Endodermal cell (in vitro differentiated cells): Measurements from ENCODE around the gene FAM186B. TPM values are rescaled to one million over a fixed set of nuclear protein-coding genes. Genes with fewer than 3 reads are reported as not detected.

Source experiments
- DNase-seq: peaks from one replicate; pipeline ENCODE4 v3.0.0-alpha.2; 2017
- H3K27ac ChIP-seq: 2 replicates; pipeline ENCODE4 v1.5.1; 2013; ENCODE audit warnings: mild to moderate bottlenecking, low read depth, low read length, moderate library complexity
- H3K27me3 ChIP-seq: 2 replicates; pipeline ENCODE4 v1.6.1; 2013; ENCODE audit warnings: mild to moderate bottlenecking, low read length, moderate library complexity; ENCODE audit not compliant: insufficient read depth, control insufficient read depth, poor library complexity, severe bottlenecking
- H3K36me3 ChIP-seq: 2 replicates; pipeline ENCODE4 v1.7.0; 2013; ENCODE audit warnings: mild to moderate bottlenecking, low read length, moderate library complexity; ENCODE audit not compliant: control insufficient read depth, insufficient read depth
- H3K4me1 ChIP-seq: one replicate; pipeline ENCODE4 v1.7.0; 2013; ENCODE audit warnings: low read length; ENCODE audit not compliant: control insufficient read depth, insufficient read depth
- H3K4me3 ChIP-seq: 2 replicates; pipeline ENCODE4 v1.5.1; 2013; ENCODE audit warnings: mild to moderate bottlenecking, low read length, moderate library complexity
- H3K9ac ChIP-seq: 2 replicates; pipeline ENCODE4 v1.6.1; 2013; ENCODE audit warnings: mild to moderate bottlenecking, low read length, moderate library complexity; ENCODE audit not compliant: poor library complexity, severe bottlenecking; ENCODE audit errors: extremely low read depth
- H3K9me3 ChIP-seq: 2 replicates; pipeline ENCODE4 v1.6.1; 2013; ENCODE audit warnings: mild to moderate bottlenecking, low read length, moderate library complexity; ENCODE audit not compliant: control insufficient read depth
- H3K27ac Mint-ChIP-seq: 2 replicates; pipeline ENCODE4 v1.8.0; 2020; ENCODE audit warnings: mixed read lengths
- H3K27me3 Mint-ChIP-seq: 2 replicates; pipeline ENCODE4 v1.8.0; 2021; ENCODE audit warnings: mild to moderate bottlenecking, mixed read lengths; ENCODE audit not compliant: insufficient read depth
- H3K36me3 Mint-ChIP-seq: 2 replicates; pipeline ENCODE4 v1.8.0; 2020; ENCODE audit warnings: low read depth, mixed read lengths
- H3K4me1 Mint-ChIP-seq: 2 replicates; pipeline ENCODE4 v1.8.0; 2020; ENCODE audit warnings: mixed read lengths
- H3K4me3 Mint-ChIP-seq: 2 replicates; pipeline ENCODE4 v1.8.0; 2020; ENCODE audit warnings: mild to moderate bottlenecking, moderate library complexity, mixed read lengths
- H3K9me3 Mint-ChIP-seq: 2 replicates; pipeline ENCODE4 v1.8.0; 2020; ENCODE audit warnings: mild to moderate bottlenecking, mixed read lengths
- CTCF ChIP-seq: fragments of 200-600 bp; sonication (generic); conservative IDR thresholded peaks from 2 replicates; pipeline ENCODE4 v1.5.0; 2021; ENCODE audit warnings: antibody characterized with exemption, mild to moderate bottlenecking
- WGBS, 2 experiments: methylation state at CpG; one replicate each; pipeline versions ENCODE4 v1.1.5 to v1.1.7; 2013; ENCODE audit warnings: missing lambda C conversion rate in 2 of 2, mixed read lengths in 1 of 2; ENCODE audit not compliant: insufficient coverage in 1 of 2, insufficient read length in 1 of 2; 5-methylcytosine and 5-hydroxymethylcytosine counted together
- total RNA-seq, 2 donors: library from RNA; stranded (reverse); fragmentation: NEBNext Ultra II Directional in 1 of 2; extraction: Animal tissue kit (Norgen Biotek cat#: 25700) in 1 of 2; gene quantifications; 2 replicates in 1 of 2; 3 replicates in 1 of 2; pipeline ENCODE4 v1.2.1, GENCODE V29; 2021

The FAM186B gene
- total RNA-seq, 2 donors from 2014 or later = 0.22 to 0.26 TPM

GRCh38 chr12:49539406-49540228, 65.8 kb downstream of the FAM186B start:
- H3K9me3 Mint-ChIP-seq = no peaks in the 10 kb centered on the region
- no peak overlapping the region for H3K9ac ChIP-seq
- WGBS, 2 experiments = 14 to 25% methylated on average over 29 to 47 of the region's 47 CpGs
- no peaks in the 10 kb centered on the region for H3K36me3 ChIP-seq
- H3K27ac Mint-ChIP-seq = no peak overlapping the region
- peak overlapping the region; percentile 38 for H3K4me3 Mint-ChIP-seq
- no peaks in the 10 kb centered on the region for H3K9me3 ChIP-seq
- H3K27me3 Mint-ChIP-seq = peaks cover 95% of the 10 kb centered on the region
- TF ChIP-seq CTCF = no peak
- H3K27ac ChIP-seq = no peak overlapping the region
- DNase-seq = peak; percentile 67
- no peaks in the 10 kb centered on the region for H3K4me1 ChIP-seq
- peaks cover 10% of the 10 kb centered on the region for H3K4me1 Mint-ChIP-seq
- H3K27me3 ChIP-seq = peaks cover 98% of the 10 kb centered on the region
- no peaks in the 10 kb centered on the region for H3K36me3 Mint-ChIP-seq
- no peak overlapping the region for H3K4me3 ChIP-seq

- DNase-seq = peak; percentile 90
- Mint-ChIP-seq H3K9me3 (no peaks in the 10 kb centered on the region), H3K27me3 (peaks cover 92% of the 10 kb centered on the region), H3K4me1 (peaks cover 5% of the 10 kb centered on the region), H3K27ac (no peak within 1 kb of the TSS), H3K4me3 (peak within 1 kb of the TSS; percentile 49), H3K36me3 (no peaks in the 10 kb centered on the region)
- H3K4me1 ChIP-seq = no peaks in the 10 kb centered on the region
- H3K4me3 ChIP-seq = peak within 1 kb of the TSS; percentile 61
- WGBS, 2 experiments = 3% methylated on average over 24 to 105 of the region's 107 CpGs
- no peaks in the 10 kb centered on the region for H3K36me3 ChIP-seq
- no peak for TF ChIP-seq CTCF
- peaks cover 89% of the 10 kb centered on the region for H3K27me3 ChIP-seq
- no peaks in the 10 kb centered on the region for H3K9me3 ChIP-seq
- H3K9ac ChIP-seq = no peak within 1 kb of the TSS
- H3K27ac ChIP-seq = no peak within 1 kb of the TSS
Measured at GRCh38 chr12:49538510-49539403, 66.7 kb downstream of the FAM186B start, which contains the start of gene KCNH3. KCNH3 (plus strand) TSS chr12:49539030; CDS start chr12:49539417, 387 bp downstream.

- H3K36me3 Mint-ChIP-seq = no peaks in the 10 kb centered on the region
- 2 to 5% methylated on average over 5 to 61 of the region's 61 CpGs for WGBS, 2 experiments
- peaks cover 87% of the 10 kb centered on the region for H3K27me3 Mint-ChIP-seq
- peaks cover 5% of the 10 kb centered on the region for H3K4me1 Mint-ChIP-seq
- Histone ChIP-seq H3K27ac (no peak overlapping the region), H3K9me3 (no peaks in the 10 kb centered on the region), H3K4me3 (peak overlapping the region; percentile 61), H3K9ac (no peak overlapping the region), H3K4me1 (no peaks in the 10 kb centered on the region), H3K36me3 (no peaks in the 10 kb centered on the region), H3K27me3 (peaks cover 81% of the 10 kb centered on the region)
- peak; percentile 55 for TF ChIP-seq CTCF
- H3K27ac Mint-ChIP-seq = no peak overlapping the region
- no peaks in the 10 kb centered on the region for H3K9me3 Mint-ChIP-seq
- DNase-seq = peak; percentile 89
- peak overlapping the region; percentile 49 for H3K4me3 Mint-ChIP-seq
Measured at GRCh38 chr12:49537752-49538509, 67.5 kb downstream of the FAM186B start.
